T-helper 17 cell (primary cell): ENCODE results near the gene CLCA4. TPM values are rescaled to one million over a fixed set of nuclear protein-coding genes. Genes with fewer than 3 reads are reported as not detected.

Source experiments
- ATAC-seq: fragments of 150-1000 bp; cut with Tn5 transposase; 2 replicates; pipeline ENCODE4 v1.10.0; 2021; ENCODE audit warnings: mild to moderate bottlenecking, moderate library complexity
- DNase-seq, 3 donors: peaks; one replicate each; pipeline versions ENCODE4 v3.0.0 to v3.0.0-alpha.2; 2020 to 2021
- H3K9me3 ChIP-seq: one replicate; pipeline ENCODE4 v1.7.0; 2013; ENCODE audit warnings: low read length, mild to moderate bottlenecking; ENCODE audit not compliant: control insufficient read depth, poor library complexity, severe bottlenecking
- H3K27ac Mint-ChIP-seq: one replicate; pipeline ENCODE4 v1.8.0; 2022; ENCODE audit warnings: mild to moderate bottlenecking, moderate library complexity, mixed read lengths
- H3K27me3 Mint-ChIP-seq: one replicate; pipeline ENCODE4 v1.8.0; 2022; ENCODE audit warnings: mixed read lengths
- H3K36me3 Mint-ChIP-seq: one replicate; pipeline ENCODE4 v1.8.0; 2022; ENCODE audit warnings: low read depth, mixed read lengths
- H3K4me1 Mint-ChIP-seq: one replicate; pipeline ENCODE4 v1.8.0; 2022; ENCODE audit warnings: mild to moderate bottlenecking, mixed read lengths
- H3K4me3 Mint-ChIP-seq: one replicate; pipeline ENCODE4 v1.8.0; 2022; ENCODE audit warnings: mild to moderate bottlenecking, moderate library complexity, mixed read lengths
- total RNA-seq, 4 donors: library from RNA in 2 of 4; stranded (reverse) in 2 of 4; gene quantifications; one replicate each; pipeline ENCODE4 v1.2.3 and lab custom pipeline; 2022 to 2026

CLCA4 gene
- total RNA-seq, 2 donors from 2014 or later = not detected

GRCh38 chr1:86508583-86508969, 38.3 kb upstream of the CLCA4 start:
- H3K36me3 Mint-ChIP-seq = no peaks in the 10 kb centered on the region
- peaks cover 37% of the 10 kb centered on the region for H3K27me3 Mint-ChIP-seq
- H3K4me3 Mint-ChIP-seq = no peak overlapping the region
- ATAC-seq (no peak), DNase-seq (no peak)
- H3K4me1 Mint-ChIP-seq = peaks cover 3% of the 10 kb centered on the region
- no peak overlapping the region for H3K27ac Mint-ChIP-seq
- peaks cover 2% of the 10 kb centered on the region for H3K9me3 ChIP-seq

DNA sequence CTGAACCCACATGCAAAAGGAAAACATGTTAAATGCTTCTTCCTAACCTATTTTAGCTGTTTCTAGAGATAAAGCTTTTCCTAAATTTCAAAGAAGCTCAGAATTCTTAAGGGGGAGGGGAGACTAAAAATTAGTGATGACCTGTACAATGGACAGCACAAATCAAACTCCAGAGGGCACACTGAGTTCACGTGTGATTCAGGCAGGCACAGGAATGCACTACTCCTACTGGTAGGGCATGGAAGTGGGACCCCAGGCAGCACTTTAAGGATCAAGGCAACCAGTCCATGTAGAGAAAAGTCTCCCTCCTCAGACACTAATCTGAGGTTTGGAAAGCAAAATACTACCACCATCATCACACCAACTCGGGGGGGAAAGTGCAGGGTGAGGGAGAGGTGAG, 31.3 kb upstream of the CLCA4 start:
- H3K4me1 Mint-ChIP-seq = peaks cover 2% of the 10 kb centered on the region
- H3K36me3 Mint-ChIP-seq = no peaks in the 10 kb centered on the region
- H3K4me3 Mint-ChIP-seq = no peak overlapping the region
- no peaks in the 10 kb centered on the region for H3K9me3 ChIP-seq
- ATAC-seq (no peak), DNase-seq (no peak)
- no peak overlapping the region for H3K27ac Mint-ChIP-seq
- H3K27me3 Mint-ChIP-seq = no peaks in the 10 kb centered on the region

GRCh38 chr1:86516335-86516734, 30.5 kb upstream of the CLCA4 start:
- Mint-ChIP-seq H3K27ac (no peak overlapping the region), H3K36me3 (no peaks in the 10 kb centered on the region), H3K4me1 (peaks cover 2% of the 10 kb centered on the region), H3K27me3 (no peaks in the 10 kb centered on the region), H3K4me3 (no peak overlapping the region)
- DNase-seq = no peak
- no peaks in the 10 kb centered on the region for H3K9me3 ChIP-seq
- ATAC-seq = no peak

- Mint-ChIP-seq H3K27ac (no peak overlapping the region), H3K27me3 (no peaks in the 10 kb centered on the region), H3K4me1 (peaks cover 2% of the 10 kb centered on the region), H3K4me3 (no peak overlapping the region), H3K36me3 (no peaks in the 10 kb centered on the region)
- no peak for DNase-seq
- no peaks in the 10 kb centered on the region for H3K9me3 ChIP-seq
- no peak for ATAC-seq
Measured at GRCh38 chr1:86517336-86517735, 29.5 kb upstream of the CLCA4 start.

- Mint-ChIP-seq H3K4me3 (no peak overlapping the region), H3K36me3 (no peaks in the 10 kb centered on the region), H3K27ac (no peak overlapping the region), H3K27me3 (peaks cover 4% of the 10 kb centered on the region), H3K4me1 (no peaks in the 10 kb centered on the region)
- H3K9me3 ChIP-seq = no peaks in the 10 kb centered on the region
- ATAC-seq = no peak
- DNase-seq = no peak
Measured at GRCh38 chr1:86520789-86521521, 25.9 kb upstream of the CLCA4 start.

- H3K36me3 Mint-ChIP-seq = no peaks in the 10 kb centered on the region
- no peaks in the 10 kb centered on the region for H3K4me1 Mint-ChIP-seq
- peaks cover 9% of the 10 kb centered on the region for H3K27me3 Mint-ChIP-seq
- no peak overlapping the region for H3K27ac Mint-ChIP-seq
- no peak for DNase-seq
- H3K9me3 ChIP-seq = no peaks in the 10 kb centered on the region
- ATAC-seq = no peak
- H3K4me3 Mint-ChIP-seq = no peak overlapping the region
Measured at GRCh38 chr1:86521522-86521891, 25.4 kb upstream of the CLCA4 start.

DNA sequence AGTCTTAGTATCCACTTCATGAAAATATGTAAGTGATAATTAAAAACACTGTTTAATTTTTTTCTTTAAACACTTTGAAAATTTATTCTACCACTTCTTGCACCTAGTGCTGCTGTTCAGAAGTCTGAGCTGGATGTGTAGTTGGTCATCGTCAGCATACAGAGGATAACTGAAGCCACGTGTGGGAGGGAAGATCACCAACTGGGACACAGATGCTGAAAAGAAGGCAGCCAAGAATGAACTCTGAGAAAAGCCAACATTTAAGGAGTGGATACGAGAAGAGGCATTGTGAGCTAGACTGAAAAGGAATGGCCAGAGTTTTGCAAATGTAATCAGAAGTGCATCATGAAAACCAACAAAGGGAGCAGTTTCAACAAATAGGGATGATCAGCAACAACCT, 24.6 kb upstream of the CLCA4 start:
- Mint-ChIP-seq H3K4me1 (no peaks in the 10 kb centered on the region), H3K27ac (no peak overlapping the region), H3K36me3 (no peaks in the 10 kb centered on the region), H3K27me3 (peaks cover 9% of the 10 kb centered on the region), H3K4me3 (no peak overlapping the region)
- no peak for DNase-seq
- no peak for ATAC-seq
- H3K9me3 ChIP-seq = no peaks in the 10 kb centered on the region

DNA sequence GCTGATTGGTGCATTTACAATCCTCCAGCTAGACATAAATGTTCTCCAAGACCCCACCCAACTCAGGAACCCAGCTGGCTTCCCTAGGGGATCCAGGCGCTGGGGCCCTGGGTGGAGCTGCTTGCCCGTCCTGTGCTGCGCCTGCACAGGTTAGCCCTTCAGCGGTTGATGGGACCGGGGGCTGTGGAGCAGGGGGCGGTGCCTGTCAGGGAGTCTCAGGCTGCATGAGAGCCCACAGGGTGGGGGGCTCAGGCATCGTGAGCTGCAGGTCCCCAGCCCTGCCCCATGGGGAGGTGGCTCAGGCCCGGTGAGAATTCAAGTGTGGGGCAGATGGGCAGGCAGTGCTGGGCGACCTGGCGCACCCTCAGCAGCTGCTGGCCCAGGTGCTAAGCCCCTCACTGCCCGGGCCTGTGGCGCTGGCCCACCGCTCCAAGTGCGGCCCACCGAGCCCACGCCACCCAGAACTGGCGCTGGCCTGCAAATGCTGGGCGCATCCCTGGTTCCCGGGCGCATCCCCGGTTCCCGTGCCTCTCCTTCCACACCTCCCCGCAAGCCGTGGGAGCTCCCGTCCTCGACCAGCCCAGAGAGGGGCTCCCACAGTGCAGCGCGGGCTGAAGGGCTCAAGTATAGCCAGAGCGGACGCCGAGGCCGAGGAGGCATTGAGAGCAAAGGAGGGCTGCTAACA, 23.1 kb upstream of the CLCA4 start:
- Mint-ChIP-seq H3K4me3 (no peak overlapping the region), H3K27me3 (peaks cover 9% of the 10 kb centered on the region), H3K36me3 (no peaks in the 10 kb centered on the region), H3K4me1 (no peaks in the 10 kb centered on the region), H3K27ac (no peak overlapping the region)
- ATAC-seq = no peak
- H3K9me3 ChIP-seq = no peaks in the 10 kb centered on the region
- DNase-seq = no peak

DNA sequence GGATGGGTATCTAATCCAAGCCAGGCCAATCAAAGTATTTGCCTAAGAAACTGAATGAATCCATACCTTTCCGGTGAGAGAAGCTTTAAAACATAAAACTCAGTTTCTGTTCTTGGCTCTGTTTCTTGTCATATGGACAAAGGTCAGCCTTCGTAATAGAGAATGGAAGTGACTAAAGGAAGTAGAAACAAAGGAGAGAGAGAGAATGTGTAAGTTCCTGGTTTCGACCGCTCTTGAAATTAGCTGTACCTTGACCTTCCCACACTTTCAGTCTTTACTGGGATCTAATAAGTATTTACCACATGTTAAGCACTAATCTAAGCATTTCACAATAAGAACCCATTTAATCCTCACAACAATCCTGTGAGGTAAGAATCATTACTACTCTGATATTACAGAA, 19.6 kb upstream of the CLCA4 start:
- H3K9me3 ChIP-seq = no peaks in the 10 kb centered on the region
- ATAC-seq (no peak), DNase-seq (no peak)
- no peak overlapping the region for H3K4me3 Mint-ChIP-seq
- no peaks in the 10 kb centered on the region for H3K36me3 Mint-ChIP-seq
- H3K27me3 Mint-ChIP-seq = peaks cover 9% of the 10 kb centered on the region
- H3K27ac Mint-ChIP-seq = no peak overlapping the region
- H3K4me1 Mint-ChIP-seq = no peaks in the 10 kb centered on the region

GRCh38 chr1:86530211-86530845, 16.6 kb upstream of the CLCA4 start:
- no peak for DNase-seq

GRCh38 chr1:86537928-86538695, 8.8 kb upstream of the CLCA4 start:
- no peak for DNase-seq
- Mint-ChIP-seq H3K27ac (no peak overlapping the region), H3K36me3 (no peaks in the 10 kb centered on the region), H3K4me1 (no peaks in the 10 kb centered on the region), H3K27me3 (peaks cover 55% of the 10 kb centered on the region), H3K4me3 (no peak overlapping the region)
- no peaks in the 10 kb centered on the region for H3K9me3 ChIP-seq
- ATAC-seq = no peak

More at GRCh38 chr1:86530211-86530845, 16.6 kb upstream of the CLCA4 start:
- Mint-ChIP-seq H3K36me3 (no peaks in the 10 kb centered on the region), H3K27me3 (peaks cover 28% of the 10 kb centered on the region), H3K27ac (no peak overlapping the region), H3K4me3 (no peak overlapping the region), H3K4me1 (no peaks in the 10 kb centered on the region)
- ATAC-seq = no peak
- no peaks in the 10 kb centered on the region for H3K9me3 ChIP-seq

DNA sequence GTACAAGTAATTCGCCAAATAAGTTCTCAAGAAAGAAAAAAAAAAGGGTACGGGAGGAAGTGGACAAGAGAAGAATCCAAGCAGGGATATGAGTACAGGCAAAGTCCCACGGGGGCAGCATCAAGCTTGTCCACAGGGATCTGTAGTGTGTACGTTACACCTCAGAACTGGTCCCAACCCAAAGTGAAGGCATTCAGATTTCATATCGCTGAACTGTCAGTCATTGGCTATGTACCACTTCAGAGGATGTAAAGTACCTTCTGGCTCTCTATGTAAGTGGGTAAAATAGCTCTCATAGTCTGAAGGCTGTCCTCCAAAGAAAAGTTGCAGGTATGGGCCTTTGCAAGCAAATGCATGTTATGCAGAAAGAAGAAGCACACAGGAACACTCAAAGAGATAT, 8.1 kb upstream of the CLCA4 start:
- H3K4me1 Mint-ChIP-seq = no peaks in the 10 kb centered on the region
- no peaks in the 10 kb centered on the region for H3K36me3 Mint-ChIP-seq
- no peak overlapping the region for H3K4me3 Mint-ChIP-seq
- H3K27ac Mint-ChIP-seq = no peak overlapping the region
- H3K27me3 Mint-ChIP-seq = peaks cover 53% of the 10 kb centered on the region
- no peak for DNase-seq
- H3K9me3 ChIP-seq = no peaks in the 10 kb centered on the region
- ATAC-seq = no peak

DNA sequence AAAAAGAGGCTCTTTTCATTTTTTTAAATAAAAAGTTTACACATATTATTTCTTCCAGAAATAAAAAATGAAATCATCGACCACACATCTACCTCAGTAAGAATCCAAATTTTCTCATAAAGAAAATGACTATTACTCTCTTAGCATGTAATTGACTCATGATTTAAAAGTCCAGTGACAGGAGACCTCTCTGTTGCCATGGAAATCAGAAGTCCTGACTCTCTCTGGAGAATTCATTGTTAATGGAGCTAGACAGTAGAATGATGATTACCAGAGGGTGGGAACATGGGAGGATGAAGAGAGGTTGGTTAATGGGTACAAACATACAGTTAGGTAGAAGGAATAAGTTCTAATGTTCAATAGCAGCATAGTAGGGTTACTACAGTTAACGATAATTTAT, 5.0 kb upstream of the CLCA4 start:
- H3K36me3 Mint-ChIP-seq = no peaks in the 10 kb centered on the region

More for the DNA sequence above, 5.0 kb upstream of the CLCA4 start:
- Mint-ChIP-seq H3K4me1 (no peaks in the 10 kb centered on the region), H3K27me3 (peaks cover 33% of the 10 kb centered on the region), H3K27ac (no peak overlapping the region), H3K4me3 (no peak overlapping the region)
- no peaks in the 10 kb centered on the region for H3K9me3 ChIP-seq
- ATAC-seq (no peak), DNase-seq (no peak)
